ENCODE results near the gene SULT1A3.
"Not testable (repeated sequence)": the region's sequence is repeated elsewhere in the genome, so short reads cannot be mapped to it uniquely, and the experiment has no call there.

Gene SULT1A3

DNA sequence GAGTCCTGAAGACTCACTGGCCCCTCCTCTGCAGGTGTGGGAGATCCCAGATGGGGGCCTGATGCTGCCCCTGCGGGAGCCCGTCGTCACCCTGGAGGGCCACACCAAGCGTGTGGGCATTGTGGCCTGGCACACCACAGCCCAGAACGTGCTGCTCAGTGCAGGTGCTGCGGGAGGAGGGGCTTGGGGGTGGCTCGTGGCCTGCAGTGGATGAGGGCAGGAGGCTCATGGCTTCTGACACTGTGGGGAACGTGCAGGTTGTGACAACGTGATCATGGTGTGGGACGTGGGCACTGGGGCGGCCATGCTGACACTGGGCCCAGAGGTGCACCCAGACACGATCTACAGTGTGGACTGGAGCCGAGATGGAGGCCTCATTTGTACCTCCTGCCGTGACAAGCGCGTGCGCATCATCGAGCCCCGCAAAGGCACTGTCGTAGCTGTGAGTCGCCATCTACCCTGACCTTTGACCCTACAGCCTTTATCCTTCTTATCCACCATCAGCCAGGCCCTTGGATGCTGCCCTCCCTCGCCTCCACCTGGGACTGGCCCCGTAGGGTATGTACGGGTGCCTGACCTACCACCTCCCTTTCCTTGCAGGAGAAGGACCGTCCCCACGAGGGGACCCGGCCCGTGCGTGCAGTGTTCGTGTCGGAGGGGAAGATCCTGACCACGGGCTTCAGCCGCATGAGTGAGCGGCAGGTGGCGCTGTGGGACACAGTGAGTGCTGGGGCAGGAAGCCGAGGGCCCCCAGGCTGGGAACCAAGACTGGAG lies 12.1 kb upstream of the SULT1A3 start:
- DNase-seq (ENCODE audit: low read depth): peak; percentile 84

- DNase-seq (ENCODE audit: low read depth): no peak
These were observed 11.5 kb upstream of the SULT1A3 start for GRCh38 chr16:30187556-30187865.

GRCh38 chr16:30187971-30188561 lies 11.0 kb upstream of the SULT1A3 start:
- DNase-seq (ENCODE audit: low read depth): no peak

GRCh38 chr16:30191158-30191557 lies 7.9 kb upstream of the SULT1A3 start:
- DNase-seq (ENCODE audit: low read depth): not testable (repeated sequence)

DNA sequence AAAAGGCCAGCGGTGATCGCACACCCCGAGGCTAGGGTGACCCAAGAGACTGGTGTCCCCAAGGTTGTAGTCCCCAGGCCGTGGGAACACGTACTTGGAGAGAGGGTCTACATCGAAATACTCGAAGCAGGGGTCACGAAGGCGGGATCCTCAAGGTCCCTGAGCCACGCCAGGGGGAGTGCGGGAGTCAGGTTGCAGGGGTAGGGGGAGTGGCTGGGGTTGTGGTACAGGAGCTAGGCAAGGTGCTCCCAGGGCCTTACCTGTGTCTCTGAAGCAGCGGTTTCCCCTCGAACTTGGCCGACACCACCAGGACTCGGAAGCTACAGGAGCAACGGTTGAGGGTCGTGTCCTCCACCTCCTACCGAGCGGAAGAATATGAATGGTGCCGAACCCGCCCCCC lies 6.0 kb upstream of the SULT1A3 start:
- DNase-seq (ENCODE audit: low read depth): not testable (repeated sequence)

GRCh38 chr16:30193615-30194014 lies 5.4 kb upstream of the SULT1A3 start, which contains the start of the genes BOLA2B and SLX1A:
BOLA2B (minus strand) TSS chr16:30193666; CDS start chr16:30193595, 71 bp downstream.
SLX1A (plus strand) TSS chr16:30193875; CDS start chr16:30194085, 210 bp downstream.
- not testable (repeated sequence) for DNase-seq (ENCODE audit: low read depth)

- DNase-seq (ENCODE audit: low read depth): not testable (repeated sequence)
These were observed 4.7 kb upstream of the SULT1A3 start for GRCh38 chr16:30194172-30194925.

DNA sequence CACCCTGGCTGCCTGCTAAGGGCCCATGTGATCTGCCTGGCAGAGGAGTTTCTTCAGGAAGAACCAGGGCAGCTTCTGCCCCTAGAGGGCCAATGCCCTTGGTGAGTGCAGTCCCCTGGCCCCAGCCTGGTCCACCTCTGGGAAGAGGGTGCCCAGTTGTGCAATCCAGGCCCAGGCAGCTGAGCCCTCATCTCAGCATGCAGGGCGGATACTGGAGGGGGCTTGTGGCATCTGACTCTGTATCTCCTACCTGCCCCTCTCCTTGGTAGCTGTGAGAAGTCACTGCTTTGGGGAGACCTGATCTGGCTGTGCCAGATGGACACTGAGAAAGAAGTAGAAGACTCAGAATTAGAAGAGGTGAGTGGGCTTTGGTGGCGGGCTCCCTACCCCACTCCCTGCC lies 2.1 kb upstream of the SULT1A3 start:
- not testable (repeated sequence) for DNase-seq (ENCODE audit: low read depth)

DNA sequence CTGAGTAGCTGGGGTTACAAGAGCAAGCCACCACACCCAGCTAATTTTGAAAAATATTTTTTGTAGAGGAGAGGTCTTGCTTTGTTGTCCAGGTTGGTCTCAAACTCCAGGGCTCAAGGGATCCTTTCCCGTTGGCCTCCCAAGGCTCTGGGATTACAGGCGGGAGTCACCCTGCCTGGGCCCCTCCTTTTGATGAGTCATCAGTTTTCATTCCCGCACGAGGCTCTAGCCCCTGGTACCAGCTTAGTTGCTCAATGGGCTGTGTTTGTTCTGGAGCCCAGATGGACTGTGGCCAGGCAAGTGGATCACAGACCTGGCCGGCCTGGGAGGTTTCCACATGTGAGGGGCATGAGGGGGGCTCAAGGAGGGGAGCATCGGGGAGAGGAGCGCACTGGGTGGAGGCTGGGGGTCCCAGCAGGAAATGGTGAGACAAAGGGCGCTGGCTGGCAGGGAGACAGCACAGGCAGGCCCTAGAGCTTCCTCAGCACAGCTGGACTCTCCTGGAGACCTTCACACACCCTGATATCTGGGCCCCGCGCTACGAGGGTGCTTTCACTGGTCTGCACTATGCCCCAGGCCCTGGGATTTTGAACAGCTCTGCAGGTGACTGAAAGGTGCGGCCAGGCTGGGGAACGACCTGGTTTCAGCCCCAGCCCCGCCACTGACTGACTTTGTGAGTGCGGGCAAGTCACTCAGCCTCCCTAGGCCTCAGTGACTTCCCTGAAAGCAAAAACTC lies 721 bp downstream of the SULT1A3 start:
- DNase-seq (ENCODE audit: low read depth): not testable (repeated sequence)

DNA sequence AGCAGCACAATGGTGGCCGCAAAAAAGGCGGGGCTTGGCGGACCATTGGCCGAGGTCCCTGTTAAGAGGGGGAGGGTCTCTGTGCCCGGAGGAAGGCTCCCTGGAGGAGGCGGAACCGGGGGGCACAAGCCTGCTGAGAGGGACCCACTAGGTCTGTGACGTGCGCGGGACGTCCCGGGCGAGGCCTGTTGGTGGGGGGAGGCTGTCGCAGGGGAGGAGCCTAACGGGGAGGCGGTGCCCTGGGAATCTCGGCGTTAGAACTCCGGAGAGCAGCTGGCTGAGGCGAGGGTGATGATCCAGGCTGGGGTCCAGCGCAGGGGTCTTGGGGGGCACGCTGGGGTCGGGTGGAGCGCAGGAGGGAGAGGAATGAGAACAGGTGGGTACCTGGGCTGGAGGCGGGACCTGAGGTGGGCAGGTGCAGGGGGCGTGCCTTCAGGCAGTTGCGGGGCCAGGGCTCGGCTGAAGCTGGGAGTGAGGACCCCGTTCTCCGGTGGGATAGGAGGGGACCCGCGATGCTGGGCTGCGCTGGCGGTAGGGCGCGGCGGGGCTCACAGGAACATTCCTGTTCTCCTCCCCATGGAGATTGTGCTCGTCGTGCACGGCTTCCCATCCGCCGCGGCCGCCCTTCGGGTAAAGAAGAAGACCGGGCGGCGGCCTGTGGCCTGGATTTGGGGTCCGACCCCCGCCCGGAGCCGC lies 6.6 kb downstream of the SULT1A3 start:
- not testable (repeated sequence) for DNase-seq (ENCODE audit: low read depth)

- DNase-seq (ENCODE audit: low read depth): not testable (repeated sequence)
These were observed 7.2 kb downstream of the SULT1A3 start for GRCh38 chr16:30206252-30206651.

DNA sequence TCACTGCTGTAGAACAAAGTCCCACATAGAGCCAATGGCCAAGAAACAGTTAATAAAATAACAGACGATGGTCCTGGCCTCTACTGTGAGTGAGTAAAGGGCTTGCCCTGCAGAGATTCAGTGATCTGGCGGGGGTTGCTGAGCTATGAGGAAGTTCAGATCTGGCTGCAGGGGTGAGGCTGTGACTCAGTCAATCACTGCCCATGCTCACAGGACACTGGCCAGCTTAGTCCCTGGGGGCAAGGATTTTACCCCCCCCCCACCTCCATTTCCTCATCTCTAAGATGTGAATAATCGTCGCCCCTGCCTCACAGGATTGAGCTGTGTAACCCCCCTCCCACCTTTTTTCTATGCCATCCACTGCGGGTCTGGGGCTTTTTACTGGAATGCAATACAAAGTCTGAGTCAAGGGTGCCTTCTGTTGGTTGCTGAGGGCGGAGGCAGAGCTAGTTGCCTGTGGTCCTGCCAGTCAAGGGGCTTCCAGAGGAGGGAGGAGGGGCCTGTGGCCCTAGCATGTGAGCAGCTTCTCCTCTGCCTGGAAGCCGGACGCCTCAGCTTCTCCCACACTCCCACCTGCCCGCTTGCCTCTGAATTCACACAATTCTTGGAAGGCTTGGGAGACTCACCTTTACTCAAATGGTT lies 8.1 kb downstream of the SULT1A3 start:
- not testable (repeated sequence) for DNase-seq (ENCODE audit: low read depth)

DNA sequence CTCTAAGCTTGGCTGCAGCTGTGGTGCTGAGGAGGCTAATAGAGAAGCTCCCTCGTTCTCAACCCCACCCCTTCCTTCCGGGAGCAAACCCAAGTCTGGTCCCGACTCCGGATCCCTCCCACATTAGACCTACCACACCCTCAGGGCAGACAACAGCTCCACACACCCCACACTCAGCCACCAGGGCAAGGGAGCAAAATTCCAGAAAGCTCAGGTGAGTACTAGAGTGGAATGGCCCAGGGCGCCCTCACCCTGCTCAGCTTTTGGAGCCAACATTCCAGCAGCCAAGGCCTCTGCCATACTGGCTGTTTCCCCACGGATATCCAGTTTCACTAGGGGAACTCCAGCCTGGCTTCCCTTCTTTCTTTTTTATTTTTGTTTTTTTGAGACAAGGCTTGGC lies 10.0 kb downstream of the SULT1A3 start:
- DNase-seq (ENCODE audit: low read depth): not testable (repeated sequence)

DNA sequence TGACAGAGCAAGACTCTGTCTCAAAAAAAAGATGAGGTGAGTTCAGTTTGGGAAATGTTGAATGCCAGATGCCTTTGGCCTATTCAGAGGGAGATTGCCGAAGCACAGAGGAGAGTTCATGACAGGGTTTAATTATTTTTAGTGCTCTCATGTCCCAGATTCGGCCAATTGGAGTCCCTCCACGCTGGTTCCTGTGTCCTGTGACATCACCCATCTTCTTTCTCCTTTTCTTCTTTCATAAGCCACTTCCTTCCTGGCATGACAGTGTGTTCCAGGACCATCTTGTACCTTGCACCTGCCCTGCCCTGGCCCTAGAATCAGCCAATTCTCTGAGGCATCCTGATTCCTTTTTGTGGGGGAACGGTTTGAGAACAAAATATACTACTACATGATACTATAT lies 12.4 kb downstream of the SULT1A3 start:
- not testable (repeated sequence) for DNase-seq (ENCODE audit: low read depth)

DNA sequence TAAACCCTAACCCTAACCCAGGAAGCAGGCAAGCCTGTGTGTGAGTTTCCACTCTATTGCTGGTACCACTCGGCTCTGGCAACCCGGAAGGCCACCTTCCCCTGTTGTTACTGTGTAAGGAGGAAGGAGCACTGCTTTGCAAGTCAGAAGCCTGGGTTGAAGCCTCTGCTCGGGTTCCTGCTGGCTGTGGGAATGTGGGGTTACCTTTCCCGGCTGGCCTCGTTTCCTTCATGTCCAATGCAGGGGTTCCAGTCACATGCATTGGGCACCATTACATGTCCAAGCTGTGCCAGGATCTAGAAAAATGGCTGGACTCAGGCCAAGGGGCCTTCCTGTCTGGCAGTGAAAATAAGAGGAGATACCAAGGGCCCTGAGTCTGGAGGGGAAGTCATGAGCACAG lies 18.0 kb downstream of the SULT1A3 start:
- not testable (repeated sequence) for DNase-seq (ENCODE audit: low read depth)

DNA sequence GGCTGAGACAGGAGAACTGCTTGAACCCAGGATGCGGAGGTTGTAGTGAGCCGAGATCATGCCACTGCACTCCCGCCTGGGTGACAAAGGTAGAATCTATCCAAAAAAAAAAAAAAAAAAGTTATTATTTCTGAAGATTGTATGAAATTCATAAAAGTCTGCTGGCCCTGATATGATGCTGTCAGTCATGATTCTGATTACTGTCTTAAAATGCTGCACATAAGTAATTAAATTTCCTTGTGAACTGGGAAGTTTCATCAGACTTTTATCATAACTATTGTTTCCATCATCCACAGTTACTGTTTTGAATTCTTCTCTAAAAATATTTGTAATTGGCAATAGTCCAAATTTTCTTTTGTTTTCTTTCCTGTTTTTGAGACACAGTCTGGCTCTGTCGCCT lies 49.3 kb downstream of the SULT1A3 start, which contains the start of gene NPIPB13:
TSS of gene NPIPB13 (minus strand) at position 101 of the 400 bp plus-strand sequence. CDS start 2,906 bp downstream, outside the sequence.
- not testable (repeated sequence) for DNase-seq (ENCODE audit: low read depth)
